ENCODE data around the gene SLC23A1.
"Not testable (repeated sequence)": the region's sequence is repeated elsewhere in the genome, so short reads cannot be mapped to it uniquely, and the experiment has no call there.

Gene SLC23A1

GRCh38 chr5:139347863-139348262 lies 35.2 kb downstream of the SLC23A1 start:
- H3K27ac Mint-ChIP-seq; H3K4me3 Mint-ChIP-seq; H3K27me3 Mint-ChIP-seq (ENCODE audit: low read depth); H3K9me3 Mint-ChIP-seq: not testable (repeated sequence)
- Mint-ChIP-seq H3K36me3 (ENCODE audit: low read depth) (peaks cover 12% of the 10 kb centered on the region), H3K4me1 (ENCODE audit: low read depth) (peaks cover 23% of the 10 kb centered on the region)

- not testable (repeated sequence) for H3K27me3 Mint-ChIP-seq (ENCODE audit: low read depth); H3K9me3 Mint-ChIP-seq; H3K4me3 Mint-ChIP-seq; H3K27ac Mint-ChIP-seq
- peaks cover 13% of the 10 kb centered on the region for H3K36me3 Mint-ChIP-seq (ENCODE audit: low read depth)
- peaks cover 36% of the 10 kb centered on the region for H3K4me1 Mint-ChIP-seq (ENCODE audit: low read depth)
Measured at GRCh38 chr5:139345442-139345841, 37.7 kb downstream of the SLC23A1 start.

GRCh38 chr5:139344177-139344576 lies 38.9 kb downstream of the SLC23A1 start:
- no peak overlapping the region for H3K27ac Mint-ChIP-seq
- peaks cover 37% of the 10 kb centered on the region for H3K4me1 Mint-ChIP-seq (ENCODE audit: low read depth)
- H3K4me3 Mint-ChIP-seq = peak overlapping the region; percentile 28
- H3K27me3 Mint-ChIP-seq (ENCODE audit: low read depth) = no peaks in the 10 kb centered on the region
- H3K36me3 Mint-ChIP-seq (ENCODE audit: low read depth) = peaks cover 13% of the 10 kb centered on the region
- no peaks in the 10 kb centered on the region for H3K9me3 Mint-ChIP-seq

- peaks cover 13% of the 10 kb centered on the region for H3K36me3 Mint-ChIP-seq (ENCODE audit: low read depth)
- peak overlapping the region; percentile 99 for H3K27ac Mint-ChIP-seq
- H3K4me3 Mint-ChIP-seq = peak overlapping the region; percentile 97
- H3K9me3 Mint-ChIP-seq = no peaks in the 10 kb centered on the region
- H3K27me3 Mint-ChIP-seq (ENCODE audit: low read depth) = no peaks in the 10 kb centered on the region
- H3K4me1 Mint-ChIP-seq (ENCODE audit: low read depth) = peaks cover 34% of the 10 kb centered on the region
Measured at GRCh38 chr5:139343476-139343875, 39.6 kb downstream of the SLC23A1 start.

GRCh38 chr5:139342423-139342723 lies 40.7 kb downstream of the SLC23A1 start:
- Mint-ChIP-seq H3K4me3 (peak overlapping the region; percentile 97), H3K27ac (peak overlapping the region; percentile 99), H3K9me3 (no peaks in the 10 kb centered on the region), H3K4me1 (ENCODE audit: low read depth) (peaks cover 33% of the 10 kb centered on the region), H3K27me3 (ENCODE audit: low read depth) (no peaks in the 10 kb centered on the region), H3K36me3 (ENCODE audit: low read depth) (peaks cover 13% of the 10 kb centered on the region)

GRCh38 chr5:139341689-139342422 lies 41.2 kb downstream of the SLC23A1 start, which contains the start of gene PAIP2:
Gene PAIP2, plus strand, starts transcription at chr5:139341854. Its CDS starts 21,931 bp downstream, at chr5:139363785.
- H3K9me3 Mint-ChIP-seq = no peaks in the 10 kb centered on the region
- H3K4me3 Mint-ChIP-seq = peak within 1 kb of the TSS; percentile 97
- H3K27me3 Mint-ChIP-seq (ENCODE audit: low read depth) = no peaks in the 10 kb centered on the region
- H3K4me1 Mint-ChIP-seq (ENCODE audit: low read depth) = peaks cover 33% of the 10 kb centered on the region
- H3K27ac Mint-ChIP-seq = peak within 1 kb of the TSS; percentile 99
- peaks cover 12% of the 10 kb centered on the region for H3K36me3 Mint-ChIP-seq (ENCODE audit: low read depth)

- Mint-ChIP-seq H3K4me3 (peak overlapping the region; percentile 97), H3K4me1 (ENCODE audit: low read depth) (peaks cover 34% of the 10 kb centered on the region), H3K9me3 (no peaks in the 10 kb centered on the region), H3K36me3 (ENCODE audit: low read depth) (peaks cover 11% of the 10 kb centered on the region), H3K27me3 (ENCODE audit: low read depth) (no peaks in the 10 kb centered on the region), H3K27ac (peak overlapping the region; percentile 99)
Measured at GRCh38 chr5:139341187-139341688, 41.9 kb downstream of the SLC23A1 start.

GRCh38 chr5:139340051-139340450 lies 43.0 kb downstream of the SLC23A1 start:
- no peaks in the 10 kb centered on the region for H3K9me3 Mint-ChIP-seq
- peaks cover 30% of the 10 kb centered on the region for H3K4me1 Mint-ChIP-seq (ENCODE audit: low read depth)
- H3K36me3 Mint-ChIP-seq (ENCODE audit: low read depth) = peaks cover 8% of the 10 kb centered on the region
- no peak overlapping the region for H3K4me3 Mint-ChIP-seq
- no peak overlapping the region for H3K27ac Mint-ChIP-seq
- H3K27me3 Mint-ChIP-seq (ENCODE audit: low read depth) = no peaks in the 10 kb centered on the region

GRCh38 chr5:139335811-139336210 lies 47.3 kb downstream of the SLC23A1 start:
- peaks cover 12% of the 10 kb centered on the region for H3K36me3 Mint-ChIP-seq (ENCODE audit: low read depth)
- H3K27me3 Mint-ChIP-seq (ENCODE audit: low read depth) = no peaks in the 10 kb centered on the region
- H3K4me1 Mint-ChIP-seq (ENCODE audit: low read depth) = peaks cover 6% of the 10 kb centered on the region
- no peak overlapping the region for H3K27ac Mint-ChIP-seq
- H3K9me3 Mint-ChIP-seq = no peaks in the 10 kb centered on the region
- H3K4me3 Mint-ChIP-seq = no peak overlapping the region

Measured in T-helper 1 cell treated with Interleukin-12 subunit alpha and Interleukin-12 subunit beta and Interleukin-4 antibody, amounts not matched to agents 30 μg/mL and 1 μg/mL, for 36 hours (primary cell).